DND-41 (cell line): ENCODE measurements around the gene TRMT10B.

Experiments
- ATAC-seq: fragments of 200-7000 bp; cut with Tn5 transposase; 3 replicates; pipeline ENCODE4 v1.9.1; 2021; ENCODE audit warnings: low read depth; ENCODE audit not compliant: insufficient read depth
- DNase-seq: peaks from one replicate; pipeline ENCODE4 v3.0.0-alpha.2; 2020
- H2AFZ ChIP-seq: 2 replicates; pipeline ENCODE4 v1.6.0; 2012; ENCODE audit warnings: low read depth, low read length
- H3K27ac ChIP-seq: 2 replicates; pipeline ENCODE4 v1.5.1; 2012; ENCODE audit warnings: low read length, inconsistent platforms
- H3K27me3 ChIP-seq: fragments of 200-600 bp; sonication (generic); 2 replicates; pipeline ENCODE4 v1.6.0; 2012; ENCODE audit warnings: low read length, mild to moderate bottlenecking, inconsistent platforms; ENCODE audit not compliant: insufficient read depth, poor library complexity
- H3K36me3 ChIP-seq: 2 replicates; pipeline ENCODE4 v1.5.1; 2012; ENCODE audit warnings: low read length, inconsistent platforms; ENCODE audit not compliant: insufficient read depth
- H3K4me1 ChIP-seq: 2 replicates; pipeline ENCODE4 v1.5.1; 2012; ENCODE audit warnings: mild to moderate bottlenecking, low read length; ENCODE audit not compliant: insufficient read depth
- H3K4me2 ChIP-seq: 2 replicates; pipeline ENCODE4 v1.6.0; 2012; ENCODE audit warnings: mild to moderate bottlenecking, moderate library complexity, low read length, inconsistent platforms; ENCODE audit not compliant: insufficient read depth
- H3K4me3 ChIP-seq, 2 experiments: fragments of 200-600 bp in 1 of 2; shearing (Covaris generic) in 1 of 2; 2 replicates each; pipeline ENCODE4 v1.5.1; 2012 to 2016; ENCODE audit warnings: inconsistent platforms in 2 of 2, low read length in 2 of 2, mild to moderate bottlenecking in 2 of 2, low read depth in 1 of 2, moderate library complexity in 1 of 2
- H3K79me2 ChIP-seq: 2 replicates; pipeline ENCODE4 v1.6.0; 2012; ENCODE audit warnings: low read length, inconsistent platforms; ENCODE audit not compliant: insufficient read depth
- H3K9ac ChIP-seq: 2 replicates; pipeline ENCODE4 v1.6.0; 2012; ENCODE audit warnings: low read depth, mild to moderate bottlenecking, inconsistent platforms, low read length, moderate library complexity
- H3K9me3 ChIP-seq: 2 replicates; pipeline ENCODE4 v1.5.1; 2012; ENCODE audit warnings: low read length, moderate library complexity, mild to moderate bottlenecking, inconsistent platforms; ENCODE audit not compliant: insufficient read depth, severe bottlenecking
- H4K20me1 ChIP-seq: 2 replicates; pipeline ENCODE4 v1.6.0; 2012; ENCODE audit warnings: low read length; ENCODE audit not compliant: insufficient read depth
- CTCF ChIP-seq: IDR thresholded peaks from 2 replicates; pipeline ENCODE4 v1.5.1; 2012; ENCODE audit warnings: borderline replicate concordance, low read length, moderate library complexity, mild to moderate bottlenecking; ENCODE audit not compliant: poor library complexity, severe bottlenecking; ENCODE audit errors: extremely low read depth
- EZH2 ChIP-seq: IDR thresholded peaks from 3 replicates; pipeline ENCODE4 v1.6.1; 2012; ENCODE audit warnings: borderline replicate concordance, low read depth, mild to moderate bottlenecking, moderate library complexity, low read length, inconsistent platforms; ENCODE audit not compliant: severe bottlenecking

TRMT10B gene

GRCh38 chr9:37790096-37790495 is 36.5 kb downstream of the TRMT10B start:
- Histone ChIP-seq H3K4me2 (no peak overlapping the region), H3K4me3 (no peak overlapping the region), H3K27ac (no peak overlapping the region), H3K27me3 (no peaks in the 10 kb centered on the region), H3K4me1 (peaks cover 9% of the 10 kb centered on the region), H3K9ac (no peak overlapping the region), H3K79me2 (peaks cover 10% of the 10 kb centered on the region), H4K20me1 (no peaks in the 10 kb centered on the region), H3K36me3 (no peaks in the 10 kb centered on the region; the same call in 1 of the 2 replicates), H3K9me3 (no peaks in the 10 kb centered on the region), H2AFZ (no peak overlapping the region)
- ATAC-seq, result no peak
- TF ChIP-seq EZH2 (no peak), CTCF (no peak)
- DNase-seq, result no peak

GRCh38 chr9:37792122-37792521 is 38.5 kb downstream of the TRMT10B start:
- Histone ChIP-seq H3K4me3 (no peak overlapping the region), H3K27me3 (no peaks in the 10 kb centered on the region), H4K20me1 (no peaks in the 10 kb centered on the region), H3K4me2 (no peak overlapping the region), H3K4me1 (no peaks in the 10 kb centered on the region), H3K27ac (no peak overlapping the region), H3K36me3 (no peaks in the 10 kb centered on the region), H3K79me2 (no peaks in the 10 kb centered on the region), H3K9me3 (no peaks in the 10 kb centered on the region), H3K9ac (no peak overlapping the region), H2AFZ (no peak overlapping the region)
- no peak for DNase-seq
- TF ChIP-seq CTCF (no peak), EZH2 (no peak)
- ATAC-seq, result no peak

DNA sequence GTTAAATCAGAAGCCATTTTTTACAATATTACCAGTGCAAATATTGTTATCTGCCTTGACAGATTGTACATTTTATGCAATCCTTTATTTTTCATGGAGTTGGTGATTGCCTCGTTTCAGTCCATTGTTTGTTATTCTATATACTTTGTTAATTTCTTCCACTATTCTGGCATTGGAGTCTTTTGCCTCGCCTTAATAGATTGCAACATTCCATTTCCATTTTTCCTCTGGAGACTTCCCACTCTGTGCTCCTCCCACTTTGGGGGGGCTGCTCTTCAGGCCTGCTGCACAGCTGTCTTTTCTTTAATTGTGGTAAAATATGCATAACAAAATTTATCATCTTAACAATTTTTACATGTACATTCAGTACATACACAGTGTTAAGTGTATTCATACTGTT is 42.6 kb downstream of the TRMT10B start:
- H3K4me3 ChIP-seq, result no peak overlapping the region
- DNase-seq (no peak), ATAC-seq (no peak)
- no peak overlapping the region for H3K4me2 ChIP-seq
- H3K79me2 ChIP-seq, result peaks cover 13% of the 10 kb centered on the region
- H3K36me3 ChIP-seq, result no peaks in the 10 kb centered on the region; the same call in 1 of the 2 replicates
- no peak overlapping the region for H3K9ac ChIP-seq
- peaks cover 12% of the 10 kb centered on the region for H3K4me1 ChIP-seq
- H4K20me1 ChIP-seq, result 0 out of 2 replicates have a peak, but pooled peaks cover 2% of the 10 kb centered on the region
- no peaks in the 10 kb centered on the region for H3K9me3 ChIP-seq
- no peak overlapping the region for H3K27ac ChIP-seq
- no peaks in the 10 kb centered on the region for H3K27me3 ChIP-seq
- H2AFZ ChIP-seq, result no peak overlapping the region
- TF ChIP-seq CTCF (no peak), EZH2 (no peak)

DNA sequence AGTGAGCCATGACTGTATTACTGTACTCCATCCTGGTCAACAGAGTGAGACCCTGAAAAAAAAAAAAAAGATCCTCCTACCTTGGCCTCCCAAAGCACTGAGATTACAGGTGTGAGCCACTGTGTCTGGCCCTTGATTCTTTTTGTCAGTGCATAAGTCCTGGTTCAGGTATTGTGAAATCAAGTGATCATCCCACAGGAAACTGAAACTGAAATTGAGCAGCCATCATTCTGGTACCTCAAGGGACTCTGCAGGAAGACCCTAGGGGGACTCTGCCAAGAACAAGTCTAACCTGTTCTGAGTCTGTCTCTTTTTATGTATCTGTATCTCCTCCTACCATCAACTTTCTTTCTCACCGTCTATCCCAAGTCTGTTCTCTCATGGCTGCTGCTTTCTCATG is 45.1 kb downstream of the TRMT10B start:
- Histone ChIP-seq H3K4me2 (peak overlapping the region; percentile 97; the same call in 1 of the 2 replicates), H2AFZ (no peak overlapping the region), H3K27me3 (no peaks in the 10 kb centered on the region), H3K9me3 (no peaks in the 10 kb centered on the region), H3K4me1 (peaks cover 34% of the 10 kb centered on the region), H3K4me3 (no peak overlapping the region), H3K27ac (no peak overlapping the region), H4K20me1 (peaks cover 20% of the 10 kb centered on the region), H3K79me2 (peaks cover 38% of the 10 kb centered on the region), H3K9ac (no peak overlapping the region), H3K36me3 (peaks cover 6% of the 10 kb centered on the region; the same call in 1 of the 2 replicates)
- no peak for DNase-seq
- no peak for TF ChIP-seq EZH2
- no peak for ATAC-seq
